ENCODE results near the gene BORA. TPM values are rescaled to one million over a fixed set of nuclear protein-coding genes. Genes with fewer than 3 reads are reported as not detected.

Gene BORA
- total and polyA plus RNA-seq, 2 of the 13 experiments (the other 11 are each of a cell fraction or from before 2014, with no cell fraction given) = 4.0 to 17.4 TPM

GRCh38 chr13:72757792-72758535 is 30.2 kb downstream of the BORA start:
- no peak for TF ChIP-seq ZMAT5 (CRISPR knock-in tag; IDR thresholded peaks at IDR 0.05; ENCODE audit: borderline replicate concordance, low read depth)
- no peak for TF ChIP-seq RELA (CRISPR knock-in tag; IDR thresholded peaks at IDR 0.05)
- no peak for TF ChIP-seq FOXC1 (CRISPR knock-in tag; IDR thresholded peaks at IDR 0.05; ENCODE audit: borderline replicate concordance)
- no peak for TF ChIP-seq HCFC1 (IDR thresholded peaks at IDR 0.05; ENCODE audit: low read depth, low read length)
- TF ChIP-seq JUND (CRISPR knock-in tag; IDR thresholded peaks at IDR 0.05) = no peak
- TF ChIP-seq KMT2B (CRISPR knock-in tag; IDR thresholded peaks at IDR 0.05) = no peak
- TF ChIP-seq YEATS2 (CRISPR knock-in tag; IDR thresholded peaks at IDR 0.05; ENCODE audit: borderline replicate concordance) = no peak
- TF ChIP-seq TERF1 (CRISPR knock-in tag; IDR thresholded peaks at IDR 0.05) = no peak
- TF ChIP-seq ZKSCAN1 (IDR thresholded peaks at IDR 0.05; ENCODE audit: low read length) = no peak
- TF ChIP-seq PLRG1 (conservative IDR thresholded peaks at IDR 0.05) = no peak
- TF ChIP-seq ZFP36L1 (CRISPR knock-in tag; IDR thresholded peaks at IDR 0.05) = no peak
- no peak for TF ChIP-seq CREB1 (IDR thresholded peaks at IDR 0.05)
- TF ChIP-seq CREB1 (CRISPR knock-in tag; IDR thresholded peaks at IDR 0.05) = no peak
- no peak for TF ChIP-seq ONECUT2 (CRISPR knock-in tag; IDR thresholded peaks at IDR 0.05)
- TF ChIP-seq ZNF17 (CRISPR knock-in tag; IDR thresholded peaks at IDR 0.05) = no peak
- TF ChIP-seq ZNF547 (CRISPR knock-in tag; IDR thresholded peaks at IDR 0.05) = no peak
- TF ChIP-seq ZNF605 (CRISPR knock-in tag; IDR thresholded peaks at IDR 0.05) = no peak
- no peak for TF ChIP-seq POLR2A (IDR thresholded peaks at IDR 0.05; ENCODE audit: insufficient read depth in 1 of 2, low read depth in 2 of 2, low read length in 2 of 2)
- H3K27ac ChIP-seq (ENCODE audit: extremely low read length, insufficient read depth, low read length) = no peak overlapping the region
- no peak overlapping the region for H3K9ac ChIP-seq (ENCODE audit: insufficient read depth, low read depth, low read length)
- no peaks in the 10 kb centered on the region for H4K20me1 ChIP-seq (ENCODE audit: insufficient read depth, low read length)
- no peaks in the 10 kb centered on the region for H3K4me1 ChIP-seq (ENCODE audit: insufficient read depth, low read length)
- FAIRE-seq (no peak), ATAC-seq (no peak), DNase-seq (ENCODE audit: low spot score) (no peak)
- H2AFZ ChIP-seq (ENCODE audit: low read length) = no peak overlapping the region
- intact Hi-C loops (cut with micrococcal nuclease; ENCODE audit: unreplicated experiment) (no loop called here), in situ Hi-C loops (cut with HindIII; ENCODE audit: extremely low pct_ligation_motif_present, low pct_unique_long_range_greater_than_20kb) (no loop called here)
- H3K9me3 ChIP-seq (ENCODE audit: low read length) = no peaks in the 10 kb centered on the region
- 73% methylated on average over 4 of the region's 4 CpGs for WGBS (ENCODE audit: low lambda C conversion rate)
- POLR2A ChIA-PET = no interaction called here
- CTCF ChIA-PET (ENCODE audit: low intra/inter-chr PET ratio, low total read pairs) = no interaction called here
- peaks cover 2 to 68% of the 10 kb centered on the region in 2 experiments for H3K36me3 ChIP-seq (replicated peaks in 1 of 2; ENCODE audit: control insufficient read depth in 1 of 2, insufficient read depth in 2 of 2, low read length in 2 of 2)
- H3K4me2 ChIP-seq (ENCODE audit: low read depth, low read length) = no peak overlapping the region
- no peaks in the 10 kb centered on the region for H3K27me3 ChIP-seq (ENCODE audit: control insufficient read depth in 1 of 2, insufficient read depth in 2 of 2, low read length in 2 of 2)
- no peak overlapping the region for H3K4me3 ChIP-seq (replicated peaks in 1 of 3; ENCODE audit: insufficient read depth in 1 of 3, low read depth in 2 of 3, low read length in 3 of 3)
- no TSS peak for BruUV-seq (replicated peaks)
- no peaks in the 10 kb centered on the region for H3K79me2 ChIP-seq (ENCODE audit: insufficient read depth, low read length)
